ENCODE measurements around the gene TMED4.
"Not testable (repeated sequence)": the region's sequence is repeated elsewhere in the genome, so short reads cannot be mapped to it uniquely, and the experiment has no call there.

TMED4 gene

DNA sequence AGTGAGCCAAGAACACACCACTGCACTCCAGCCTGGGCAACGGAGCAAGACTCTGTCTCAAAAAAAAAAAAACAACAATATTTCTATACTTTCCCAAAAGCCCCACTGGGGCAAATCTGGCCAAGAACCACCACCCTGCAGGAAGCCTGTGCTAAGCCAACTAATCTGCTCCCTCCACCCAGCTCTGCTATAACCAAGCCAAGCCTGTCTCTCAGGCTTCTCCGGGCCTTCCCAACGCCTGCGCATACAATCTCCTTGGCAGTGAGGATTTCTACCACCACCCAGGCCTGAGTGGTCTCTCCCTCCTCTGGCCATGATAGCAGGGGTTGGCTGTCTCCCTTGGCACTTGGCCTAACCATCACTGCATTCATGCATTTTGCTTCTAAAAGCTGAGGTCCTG is 22.5 kb downstream of the TMED4 start:
- Histone ChIP-seq H3K4me1 (ENCODE audit: control insufficient read depth, insufficient read depth, low read depth, low read length) (peaks cover 15% of the 10 kb centered on the region), H3K23ac (ENCODE audit: low read length in 2 of 2) (no peak overlapping the region), H3K9me3 (ENCODE audit: control insufficient read depth, low read length) (no peaks in the 10 kb centered on the region), H3K27me3 (ENCODE audit: control insufficient read depth in 1 of 2, insufficient read depth in 1 of 2, low read length in 2 of 2) (no peaks in the 10 kb centered on the region), H3K27ac (ENCODE audit: low read length, poor library complexity, severe bottlenecking) (no peak overlapping the region), H2BK5ac (ENCODE audit: low read depth, low read length, poor library complexity, severe bottlenecking) (no peak overlapping the region), H2BK15ac (ENCODE audit: low read depth, poor library complexity, severe bottlenecking) (no peak overlapping the region), H3K18ac (ENCODE audit: low read depth in 1 of 2, low read length in 2 of 2) (no peak overlapping the region), H2BK12ac (ENCODE audit: low read length in 2 of 2) (no peak overlapping the region), H2AFZ (ENCODE audit: low read depth, low read length) (no peak overlapping the region), H3K4me3 (ENCODE audit: insufficient read depth in 1 of 2, low read depth in 1 of 2, low read length in 2 of 2) (no peak overlapping the region), H3K79me1 (replicated peaks; ENCODE audit: low read length, poor library complexity, severe bottlenecking) (peaks cover 10% of the 10 kb centered on the region), H3K4ac (ENCODE audit: low read depth in 1 of 2, low read length in 2 of 2) (no peak overlapping the region), H2BK120ac (ENCODE audit: low read depth, low read length) (no peak overlapping the region), H4K8ac (ENCODE audit: low read length) (no peak overlapping the region), H3K14ac (ENCODE audit: low read length in 2 of 2) (no peak overlapping the region), H3K9ac (ENCODE audit: low read length) (no peak overlapping the region), H3K36me3 (ENCODE audit: control insufficient read depth in 1 of 2, insufficient read depth in 2 of 2, low read depth in 1 of 2, low read length in 2 of 2) (peaks cover 14% of the 10 kb centered on the region in 2 experiments), H2AK5ac (ENCODE audit: low read length, severe bottlenecking) (no peak overlapping the region), H4K91ac (ENCODE audit: low read length) (no peak overlapping the region), H3K4me2 (ENCODE audit: low read length, poor library complexity, severe bottlenecking) (no peak overlapping the region)
- DNase-seq: no peak
- WGBS: 90% methylated on average over 4 of the region's 4 CpGs

DNA sequence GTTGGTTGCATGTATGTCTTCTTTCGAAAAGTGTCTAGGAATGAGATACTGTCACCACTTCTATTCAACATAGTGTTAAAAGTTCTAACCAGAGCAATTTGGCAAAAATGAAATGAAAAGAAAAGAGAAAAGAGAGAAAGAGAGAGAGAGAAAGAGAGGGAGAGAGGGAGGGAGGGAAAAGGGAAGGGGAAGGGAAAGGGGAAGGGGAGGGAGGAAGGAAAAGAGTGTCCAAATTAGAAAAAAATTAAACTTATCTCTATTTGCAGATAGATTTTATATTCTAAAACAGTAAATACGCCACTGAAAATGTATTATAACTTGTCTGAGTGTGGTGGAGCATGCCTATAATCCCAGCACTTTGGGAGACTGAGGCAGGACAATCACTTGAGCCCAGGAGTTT is 24.5 kb downstream of the TMED4 start:
- Histone ChIP-seq H3K27me3 (ENCODE audit: control insufficient read depth in 1 of 2, insufficient read depth in 1 of 2, low read length in 2 of 2) (no peaks in the 10 kb centered on the region), H3K9ac (ENCODE audit: low read length) (no peak overlapping the region), H3K18ac (ENCODE audit: low read depth in 1 of 2, low read length in 2 of 2) (no peak overlapping the region), H3K4me3 (ENCODE audit: insufficient read depth in 1 of 2, low read depth in 1 of 2, low read length in 2 of 2) (no peak overlapping the region), H3K36me3 (ENCODE audit: control insufficient read depth in 1 of 2, insufficient read depth in 2 of 2, low read depth in 1 of 2, low read length in 2 of 2) (no peaks in the 10 kb centered on the region), H3K14ac (ENCODE audit: low read length in 2 of 2) (no peak overlapping the region), H4K91ac (ENCODE audit: low read length) (no peak overlapping the region), H3K4me2 (ENCODE audit: low read length, poor library complexity, severe bottlenecking) (no peak overlapping the region), H3K79me1 (replicated peaks; ENCODE audit: low read length, poor library complexity, severe bottlenecking) (no peaks in the 10 kb centered on the region), H3K4me1 (ENCODE audit: control insufficient read depth, insufficient read depth, low read depth, low read length) (peaks cover 10% of the 10 kb centered on the region), H4K8ac (ENCODE audit: low read length) (no peak overlapping the region), H3K4ac (ENCODE audit: low read depth in 1 of 2, low read length in 2 of 2) (no peak overlapping the region), H2BK15ac (ENCODE audit: low read depth, poor library complexity, severe bottlenecking) (no peak overlapping the region), H2BK5ac (ENCODE audit: low read depth, low read length, poor library complexity, severe bottlenecking) (no peak overlapping the region), H3K23ac (ENCODE audit: low read length in 2 of 2) (no peak overlapping the region), H2BK120ac (ENCODE audit: low read depth, low read length) (no peak overlapping the region), H2BK12ac (ENCODE audit: low read length in 2 of 2) (no peak overlapping the region), H3K27ac (ENCODE audit: low read length, poor library complexity, severe bottlenecking) (no peak overlapping the region), H2AFZ (ENCODE audit: low read depth, low read length) (no peak overlapping the region), H2AK5ac (ENCODE audit: low read length, severe bottlenecking) (no peak overlapping the region), H3K9me3 (ENCODE audit: control insufficient read depth, low read length) (no peaks in the 10 kb centered on the region)
- no peak for DNase-seq
- no CpG with 5 or more reads among the region's 2 CpGs for WGBS

DNA sequence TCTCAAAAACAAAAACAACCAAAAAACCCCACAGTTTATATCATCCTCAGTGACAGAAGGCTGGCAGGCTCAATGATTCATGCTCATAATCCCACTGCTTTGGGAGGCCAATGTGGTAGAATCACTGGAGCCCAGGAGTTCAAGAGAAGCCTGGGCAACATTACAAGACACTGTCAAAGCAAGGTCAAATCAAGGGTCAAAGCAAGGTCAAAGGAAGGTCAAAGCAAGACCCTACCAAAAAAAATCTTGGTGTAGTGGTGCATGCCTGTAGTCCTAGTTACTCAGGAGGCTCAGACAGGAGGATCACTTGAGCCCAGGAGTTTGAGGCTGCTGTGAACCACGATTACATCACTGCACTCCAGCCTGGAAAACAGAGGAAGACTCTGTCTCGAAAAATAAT is 26.7 kb downstream of the TMED4 start:
- no peak overlapping the region for H3K4me2 ChIP-seq (ENCODE audit: low read length, poor library complexity, severe bottlenecking)
- 92% methylated on average over 2 of the region's 2 CpGs for WGBS
- H3K27ac ChIP-seq (ENCODE audit: low read length, poor library complexity, severe bottlenecking): no peak overlapping the region
- H3K9me3 ChIP-seq (ENCODE audit: control insufficient read depth, low read length): no peaks in the 10 kb centered on the region
- no peak overlapping the region for H3K9ac ChIP-seq (ENCODE audit: low read length)
- no peak overlapping the region for H2BK12ac ChIP-seq (ENCODE audit: low read length in 2 of 2)
- no peaks in the 10 kb centered on the region for H3K79me1 ChIP-seq (replicated peaks; ENCODE audit: low read length, poor library complexity, severe bottlenecking)
- no peaks in the 10 kb centered on the region for H3K36me3 ChIP-seq (ENCODE audit: control insufficient read depth in 1 of 2, insufficient read depth in 2 of 2, low read depth in 1 of 2, low read length in 2 of 2)
- no peak for DNase-seq
- H3K18ac ChIP-seq (ENCODE audit: low read depth in 1 of 2, low read length in 2 of 2): no peak overlapping the region
- H3K4me3 ChIP-seq (ENCODE audit: insufficient read depth in 1 of 2, low read depth in 1 of 2, low read length in 2 of 2): no peak overlapping the region
- no peaks in the 10 kb centered on the region for H3K4me1 ChIP-seq (ENCODE audit: control insufficient read depth, insufficient read depth, low read depth, low read length)
- H3K27me3 ChIP-seq (ENCODE audit: control insufficient read depth in 1 of 2, insufficient read depth in 1 of 2, low read length in 2 of 2): peaks cover 0 to 3% of the 10 kb centered on the region in 2 experiments
- H2BK15ac ChIP-seq (ENCODE audit: low read depth, poor library complexity, severe bottlenecking): no peak overlapping the region
- no peak overlapping the region for H3K14ac ChIP-seq (ENCODE audit: low read length in 2 of 2)
- no peak overlapping the region for H4K91ac ChIP-seq (ENCODE audit: low read length)
- no peak overlapping the region for H2BK120ac ChIP-seq (ENCODE audit: low read depth, low read length)
- no peak overlapping the region for H2AFZ ChIP-seq (ENCODE audit: low read depth, low read length)
- no peak overlapping the region for H2AK5ac ChIP-seq (ENCODE audit: low read length, severe bottlenecking)
- no peak overlapping the region for H3K23ac ChIP-seq (ENCODE audit: low read length in 2 of 2)
- H4K8ac ChIP-seq (ENCODE audit: low read length): no peak overlapping the region
- no peak overlapping the region for H2BK5ac ChIP-seq (ENCODE audit: low read depth, low read length, poor library complexity, severe bottlenecking)
- no peak overlapping the region for H3K4ac ChIP-seq (ENCODE audit: low read depth in 1 of 2, low read length in 2 of 2)

DNA sequence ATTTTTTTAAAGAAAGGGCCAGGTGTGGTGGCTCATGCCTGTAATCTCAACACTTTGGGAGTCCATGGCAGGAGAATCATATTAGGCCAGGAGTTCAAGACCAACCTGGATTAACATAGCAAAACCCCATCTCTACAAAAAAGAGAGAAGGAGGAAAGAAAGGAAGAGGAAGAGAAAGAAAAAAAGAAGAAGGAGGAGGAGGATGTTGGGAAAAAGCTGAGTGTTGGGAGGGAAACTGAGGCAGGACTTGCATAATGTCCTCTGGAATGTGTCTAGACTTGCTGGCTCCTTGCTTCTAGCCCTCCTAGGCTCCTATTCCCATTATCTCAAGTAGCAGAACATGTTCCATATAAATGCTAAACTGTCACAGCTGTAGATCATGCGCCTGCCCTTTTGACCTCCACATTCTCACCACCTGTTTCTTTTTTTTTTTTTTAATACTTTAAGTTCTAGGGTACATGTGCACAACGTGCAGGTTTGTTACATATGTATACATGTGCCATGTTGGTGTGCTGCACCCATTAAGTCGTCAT is 29.5 kb downstream of the TMED4 start:
- H3K27me3 ChIP-seq (ENCODE audit: control insufficient read depth in 1 of 2, insufficient read depth in 1 of 2, low read length in 2 of 2); H3K9ac ChIP-seq (ENCODE audit: low read length); H2BK5ac ChIP-seq (ENCODE audit: low read depth, low read length, poor library complexity, severe bottlenecking); H2AK5ac ChIP-seq (ENCODE audit: low read length, severe bottlenecking); H3K14ac ChIP-seq (ENCODE audit: low read length in 2 of 2); H3K23ac ChIP-seq (ENCODE audit: low read length in 2 of 2); H4K8ac ChIP-seq (ENCODE audit: low read length); H3K9me3 ChIP-seq (ENCODE audit: control insufficient read depth, low read length); H2BK12ac ChIP-seq (ENCODE audit: low read length in 2 of 2); H3K18ac ChIP-seq (ENCODE audit: low read depth in 1 of 2, low read length in 2 of 2); DNase-seq; H3K36me3 ChIP-seq (ENCODE audit: control insufficient read depth in 1 of 2, insufficient read depth in 2 of 2, low read depth in 1 of 2, low read length in 2 of 2); H2BK120ac ChIP-seq (ENCODE audit: low read depth, low read length); H3K4me1 ChIP-seq (ENCODE audit: control insufficient read depth, insufficient read depth, low read depth, low read length); H2AFZ ChIP-seq (ENCODE audit: low read depth, low read length); H4K91ac ChIP-seq (ENCODE audit: low read length); H3K4ac ChIP-seq (ENCODE audit: low read depth in 1 of 2, low read length in 2 of 2); H2BK15ac ChIP-seq (ENCODE audit: low read depth, poor library complexity, severe bottlenecking); H3K27ac ChIP-seq (ENCODE audit: low read length, poor library complexity, severe bottlenecking); H3K4me3 ChIP-seq (ENCODE audit: insufficient read depth in 1 of 2, low read depth in 1 of 2, low read length in 2 of 2); H3K4me2 ChIP-seq (ENCODE audit: low read length, poor library complexity, severe bottlenecking); H3K79me1 ChIP-seq (replicated peaks; ENCODE audit: low read length, poor library complexity, severe bottlenecking): not testable (repeated sequence)
- 94% methylated on average over 1 of the region's 3 CpGs for WGBS

All from mesenchymal stem cell (in vitro differentiated cells and primary cell).